Duodenal mucosa (tissue), 2 donors: Measurements from ENCODE around the gene ASNS.
"Not testable (repeated sequence)": the region's sequence is repeated elsewhere in the genome, so short reads cannot be mapped to it uniquely, and the experiment has no call there.

Source experiments
- H3K27ac ChIP-seq: one replicate; pipeline ENCODE4 v1.7.0; 2013; ENCODE audit warnings: low read depth, low read length
- H3K27me3 ChIP-seq, 2 donors: one replicate each; pipeline ENCODE4 v1.7.0; 2013; ENCODE audit warnings: low read length in 2 of 2, control low read depth in 1 of 2; ENCODE audit not compliant: insufficient read depth in 2 of 2, control insufficient read depth in 1 of 2
- H3K36me3 ChIP-seq, 2 donors: one replicate each; pipeline ENCODE4 v1.7.0; 2013; ENCODE audit warnings: low read length in 2 of 2, control low read depth in 1 of 2; ENCODE audit not compliant: insufficient read depth in 2 of 2, control insufficient read depth in 1 of 2
- H3K4me1 ChIP-seq, 2 donors: one replicate each; pipeline ENCODE4 v1.7.0; 2013; ENCODE audit warnings: low read length in 2 of 2, control low read depth in 1 of 2; ENCODE audit not compliant: insufficient read depth in 2 of 2, control insufficient read depth in 1 of 2
- H3K4me3 ChIP-seq, 2 donors: one replicate each; pipeline ENCODE4 v1.7.0; 2013; ENCODE audit warnings: low read length in 2 of 2, low read depth in 1 of 2
- H3K9ac ChIP-seq, 2 donors: one replicate each; pipeline ENCODE4 v1.7.0; 2013; ENCODE audit warnings: low read length in 2 of 2, low read depth in 1 of 2
- H3K9me3 ChIP-seq, 2 donors: one replicate each; pipeline ENCODE4 v1.7.0; 2013; ENCODE audit warnings: low read length in 2 of 2, control low read depth in 1 of 2; ENCODE audit not compliant: control insufficient read depth in 1 of 2

ASNS gene

GRCh38 chr7:97868788-97869187, 3.4 kb downstream of the ASNS start:
- Histone ChIP-seq H3K9ac (no peak overlapping the region), H3K36me3 (peaks cover 0 to 4% of the 10 kb centered on the region in 2 donors), H3K4me3 (no peak overlapping the region), H3K27me3 (no peaks in the 10 kb centered on the region), H3K9me3 (no peaks in the 10 kb centered on the region), H3K27ac (no peak overlapping the region), H3K4me1 (peaks cover 4 to 6% of the 10 kb centered on the region in 2 donors)

- no peak overlapping the region for H3K27ac ChIP-seq
- H3K36me3 ChIP-seq: peaks cover 0 to 4% of the 10 kb centered on the region in 2 donors
- no peaks in the 10 kb centered on the region for H3K27me3 ChIP-seq
- H3K4me1 ChIP-seq: peaks cover 4 to 6% of the 10 kb centered on the region in 2 donors
- H3K9ac ChIP-seq: no peak overlapping the region
- H3K9me3 ChIP-seq: no peaks in the 10 kb centered on the region
- H3K4me3 ChIP-seq: no peak overlapping the region
Observed at GRCh38 chr7:97868314-97868713, 3.9 kb downstream of the ASNS start.

GRCh38 chr7:97865104-97865503, 7.1 kb downstream of the ASNS start:
- no peaks in the 10 kb centered on the region for H3K9me3 ChIP-seq
- peaks cover 0 to 4% of the 10 kb centered on the region in 2 donors for H3K36me3 ChIP-seq
- no peaks in the 10 kb centered on the region for H3K27me3 ChIP-seq
- no peak overlapping the region for H3K27ac ChIP-seq
- H3K4me1 ChIP-seq: no peaks in the 10 kb centered on the region
- no peak overlapping the region for H3K4me3 ChIP-seq
- no peak overlapping the region for H3K9ac ChIP-seq

GRCh38 chr7:97859606-97860204, 12.5 kb downstream of the ASNS start:
- Histone ChIP-seq H3K27me3 (no peaks in the 10 kb centered on the region), H3K4me1 (no peaks in the 10 kb centered on the region), H3K27ac (no peak overlapping the region), H3K4me3 (no peak overlapping the region), H3K9me3 (no peaks in the 10 kb centered on the region), H3K9ac (no peak overlapping the region), H3K36me3 (peaks cover 0 to 16% of the 10 kb centered on the region in 2 donors)

GRCh38 chr7:97858221-97858620, 14.0 kb downstream of the ASNS start:
- Histone ChIP-seq H3K9ac (no peak overlapping the region), H3K27me3 (no peaks in the 10 kb centered on the region), H3K36me3 (peaks cover 7 to 23% of the 10 kb centered on the region in 2 donors), H3K4me3 (no peak overlapping the region), H3K4me1 (no peaks in the 10 kb centered on the region), H3K9me3 (no peaks in the 10 kb centered on the region), H3K27ac (no peak overlapping the region)

GRCh38 chr7:97857544-97857943, 14.7 kb downstream of the ASNS start:
- no peaks in the 10 kb centered on the region for H3K4me1 ChIP-seq
- no peak overlapping the region for H3K27ac ChIP-seq
- H3K9ac ChIP-seq: no peak overlapping the region
- H3K4me3 ChIP-seq: no peak overlapping the region
- H3K9me3 ChIP-seq: no peaks in the 10 kb centered on the region
- H3K27me3 ChIP-seq: no peaks in the 10 kb centered on the region
- H3K36me3 ChIP-seq: peaks cover 7 to 25% of the 10 kb centered on the region in 2 donors

- Histone ChIP-seq H3K4me3 (no peak overlapping the region), H3K27ac (no peak overlapping the region), H3K9me3 (no peaks in the 10 kb centered on the region), H3K36me3 (peaks cover 7 to 24% of the 10 kb centered on the region in 2 donors), H3K27me3 (no peaks in the 10 kb centered on the region), H3K4me1 (no peaks in the 10 kb centered on the region), H3K9ac (no peak overlapping the region)
Observed at GRCh38 chr7:97851683-97852082, 20.5 kb downstream of the ASNS start.

GRCh38 chr7:97850262-97851031, 21.8 kb downstream of the ASNS start:
- not testable (repeated sequence) for H3K9ac ChIP-seq, H3K27ac ChIP-seq, H3K27me3 ChIP-seq

GRCh38 chr7:97847791-97848190, 24.4 kb downstream of the ASNS start:
- no peak overlapping the region for H3K9ac ChIP-seq
- no peak overlapping the region for H3K27ac ChIP-seq
- peaks cover 0 to 12% of the 10 kb centered on the region in 2 donors for H3K36me3 ChIP-seq
- no peaks in the 10 kb centered on the region for H3K27me3 ChIP-seq
- no peaks in the 10 kb centered on the region for H3K4me1 ChIP-seq
- no peak overlapping the region for H3K4me3 ChIP-seq
- no peaks in the 10 kb centered on the region for H3K9me3 ChIP-seq

More at GRCh38 chr7:97850262-97851031, 21.8 kb downstream of the ASNS start:
- H3K4me3 ChIP-seq, H3K9me3 ChIP-seq, H3K4me1 ChIP-seq: not testable (repeated sequence)
- peaks cover 7 to 18% of the 10 kb centered on the region in 2 donors for H3K36me3 ChIP-seq

GRCh38 chr7:97846945-97847344, 25.3 kb downstream of the ASNS start:
- Histone ChIP-seq H3K4me1 (no peaks in the 10 kb centered on the region), H3K9me3 (no peaks in the 10 kb centered on the region), H3K27me3 (no peaks in the 10 kb centered on the region), H3K4me3 (no peak overlapping the region), H3K36me3 (peaks cover 0 to 3% of the 10 kb centered on the region in 2 donors), H3K27ac (no peak overlapping the region), H3K9ac (no peak overlapping the region)
